Ovary (tissue), 3 donors: ENCODE data around the gene PGM5.

Experiments used
- CTCF ChIP-seq, 3 donors: fragments of 450-650 bp in 2 of 3; fragments of 200-600 bp in 1 of 3; IDR thresholded peaks; one replicate each; pipeline versions ENCODE4 v1.5.1 to v1.8.0; 2016 to 2022; ENCODE audit warnings: antibody characterized with exemption in 3 of 3, mild to moderate bottlenecking in 1 of 3
- EP300 ChIP-seq: sonication (generic); formaldehyde crosslinking; IDR thresholded peaks from one replicate; pipeline ENCODE4 v1.6.1; 2017; ENCODE audit warnings: antibody characterized with exemption
- POLR2A ChIP-seq: fragments of 450-650 bp; IDR thresholded peaks from one replicate; pipeline ENCODE4 v1.6.1; 2017; ENCODE audit warnings: antibody characterized with exemption, mild to moderate bottlenecking, moderate library complexity
- donor health status: DM: no; HTN: no; CAD: no.

GRCh38 chr9:68500457-68501381, 144.3 kb downstream of the PGM5 start:
- TF ChIP-seq EP300 = no peak
- TF ChIP-seq CTCF (IDR thresholded peaks at IDR 0.05) = no peak
- TF ChIP-seq POLR2A = no peak
